HL-60 (cell line): Measurements from ENCODE around the gene UBA6.

Source experiments
- CTCF ChIP-seq: IDR thresholded peaks from one replicate; pipeline ENCODE4 v1.5.1; 2011; ENCODE audit warnings: low read length, control low read depth, inconsistent platforms; ENCODE audit not compliant: insufficient read depth
- GABPA ChIP-seq: IDR thresholded peaks from 2 replicates; pipeline ENCODE4 v1.6.1; 2012; ENCODE audit warnings: low read depth

DNA sequence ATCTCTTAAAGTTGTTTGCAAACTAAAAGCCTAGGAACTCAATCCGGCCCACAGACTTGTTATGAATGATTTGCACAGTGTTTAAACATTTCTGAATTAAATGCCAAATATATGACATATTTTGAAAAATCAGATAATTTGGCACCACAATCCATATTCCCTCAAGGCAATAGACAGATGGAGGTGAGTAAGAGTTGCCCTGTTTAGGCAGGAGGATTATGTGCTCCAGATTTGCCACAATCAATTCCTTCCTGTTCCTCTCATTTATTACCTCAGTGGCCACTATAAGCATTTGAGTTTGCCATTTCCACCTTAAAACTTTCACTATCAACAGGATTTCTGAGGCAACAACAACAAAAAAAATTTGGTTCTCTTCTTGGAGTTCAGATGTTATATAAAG, 18.7 kb downstream of the UBA6 start:
- TF ChIP-seq GABPA (no peak), CTCF (no peak)
